ENCODE results near the gene PCDH12. TPM values are rescaled to one million over a fixed set of nuclear protein-coding genes. Genes with fewer than 3 reads are reported as not detected.

PCDH12 gene
- total and polyA plus RNA-seq, 2 donors (not counting 1 experiment from before 2014, with no cell fraction given), result 0.01 TPM; not detected in 1

DNA sequence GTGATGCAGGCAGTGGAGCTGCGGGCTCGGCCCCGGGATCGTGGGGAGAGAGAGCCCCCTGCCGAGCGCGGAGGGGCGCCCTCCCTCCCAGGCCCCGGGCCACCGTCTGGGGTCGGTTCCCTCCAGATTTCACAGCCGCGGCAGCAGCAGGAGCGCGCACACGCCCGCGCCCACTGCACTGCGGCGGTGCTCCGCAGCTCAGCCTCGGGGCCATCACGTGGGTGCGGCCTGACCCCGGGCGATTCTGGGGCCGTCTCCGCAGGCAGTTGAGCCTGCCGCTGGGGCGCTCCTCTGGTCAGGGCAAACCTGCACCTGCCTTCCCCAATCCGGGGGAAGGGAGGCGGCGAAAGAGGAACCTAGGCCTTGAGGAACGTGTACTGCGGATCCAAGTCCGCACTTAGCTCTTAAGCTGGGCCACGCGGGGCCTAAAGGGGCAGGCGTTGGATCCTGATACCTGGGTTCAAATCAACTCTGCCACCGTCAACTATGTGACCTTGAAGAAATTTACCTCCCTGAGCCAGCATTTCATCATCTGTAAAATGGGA, 43.7 kb downstream of the PCDH12 start:
- Mint-ChIP-seq H3K4me3 (peak overlapping the region; percentile 66), H3K4me1 (peaks cover 38% of the 10 kb centered on the region), H3K9me3 (ENCODE audit: insufficient read depth) (no peaks in the 10 kb centered on the region), H3K27ac (no peak overlapping the region), H3K27me3 (peaks cover 8% of the 10 kb centered on the region)
- 2% methylated on average over 39 of the region's 40 CpGs for WGBS (ENCODE audit: insufficient coverage)
- intact Hi-C loops (cut with micrococcal nuclease), result loop anchor here (1.0 kb wide), 1 partner anchor 9 kb away; the partner anchor contains the start of gene DELE1
- H3K9ac ChIP-seq (ENCODE audit: low read length), result peak overlapping the region; percentile 58
- peak; percentile 90 for ATAC-seq (ENCODE audit: low read depth)
- H3K36me3 ChIP-seq (replicated peaks in 1 of 2; ENCODE audit: control extremely low read depth in 1 of 2, control insufficient read depth in 1 of 2, extremely low read depth in 1 of 2, insufficient read depth in 2 of 2, low read length in 1 of 2), result no peaks in the 10 kb centered on the region
- H3K4me3 ChIP-seq (ENCODE audit: control extremely low read depth in 1 of 5, extremely low read depth in 1 of 5, insufficient read depth in 1 of 5, low read depth in 2 of 5, low read length in 4 of 5), result peak overlapping the region; percentile 32 to 56 (median 50)
- H3K4me2 ChIP-seq (replicated peaks; ENCODE audit: low read depth, low read length, poor library complexity, severe bottlenecking), result peak overlapping the region; percentile 77
- H2AFZ ChIP-seq (ENCODE audit: insufficient read depth, low read depth, low read length, poor library complexity, severe bottlenecking), result peak overlapping the region; percentile 88
- ChIA-PET POLR2A (interaction anchor here (1.0 to 1.5 kb wide), 3 partner anchors 9 to 55 kb away, joined by 3 to 4 read pairs (median 4); partner anchors contain the start of genes DELE1 and RNF14), CTCF (interaction anchor here (0.6 to 3.8 kb wide), 12 partner anchors 8 to 249 kb away, joined by 3 to 16 read pairs (median 4); partner anchors contain the start of genes DELE1, PCDH1 and RNF14)
- peak; percentile 70 for DNase-seq
- H4K20me1 ChIP-seq (ENCODE audit: control insufficient read depth, insufficient read depth, low read length, poor library complexity, severe bottlenecking), result no peaks in the 10 kb centered on the region
- peaks cover 0 to 5% (median 3%) of the 10 kb centered on the region in 4 experiments for H3K27me3 ChIP-seq (replicated peaks in 1 of 4; ENCODE audit: control extremely low read depth in 1 of 4, control insufficient read depth in 3 of 4, insufficient read depth in 4 of 4, low read length in 3 of 4)
- no peak overlapping the region for H3K27ac ChIP-seq (ENCODE audit: low read length in 2 of 2)
- H3K79me2 ChIP-seq (ENCODE audit: control insufficient read depth, insufficient read depth, low read length), result no peaks in the 10 kb centered on the region
- H3K4me1 ChIP-seq (ENCODE audit: control insufficient read depth in 2 of 2, insufficient read depth in 2 of 2, low read length in 2 of 2), result peaks cover 24 to 32% of the 10 kb centered on the region in 2 donors
- H3K9me3 ChIP-seq (ENCODE audit: control extremely low read depth in 1 of 3, control insufficient read depth in 2 of 3, insufficient read depth in 1 of 3, low read length in 2 of 3), result no peaks in the 10 kb centered on the region
- TF ChIP-seq EZH2 (IDR thresholded peaks at IDR 0.05; ENCODE audit: borderline replicate concordance, insufficient read depth, low read depth, low read length, poor library complexity, severe bottlenecking), result no peak
- TF ChIP-seq, protein P1, sequence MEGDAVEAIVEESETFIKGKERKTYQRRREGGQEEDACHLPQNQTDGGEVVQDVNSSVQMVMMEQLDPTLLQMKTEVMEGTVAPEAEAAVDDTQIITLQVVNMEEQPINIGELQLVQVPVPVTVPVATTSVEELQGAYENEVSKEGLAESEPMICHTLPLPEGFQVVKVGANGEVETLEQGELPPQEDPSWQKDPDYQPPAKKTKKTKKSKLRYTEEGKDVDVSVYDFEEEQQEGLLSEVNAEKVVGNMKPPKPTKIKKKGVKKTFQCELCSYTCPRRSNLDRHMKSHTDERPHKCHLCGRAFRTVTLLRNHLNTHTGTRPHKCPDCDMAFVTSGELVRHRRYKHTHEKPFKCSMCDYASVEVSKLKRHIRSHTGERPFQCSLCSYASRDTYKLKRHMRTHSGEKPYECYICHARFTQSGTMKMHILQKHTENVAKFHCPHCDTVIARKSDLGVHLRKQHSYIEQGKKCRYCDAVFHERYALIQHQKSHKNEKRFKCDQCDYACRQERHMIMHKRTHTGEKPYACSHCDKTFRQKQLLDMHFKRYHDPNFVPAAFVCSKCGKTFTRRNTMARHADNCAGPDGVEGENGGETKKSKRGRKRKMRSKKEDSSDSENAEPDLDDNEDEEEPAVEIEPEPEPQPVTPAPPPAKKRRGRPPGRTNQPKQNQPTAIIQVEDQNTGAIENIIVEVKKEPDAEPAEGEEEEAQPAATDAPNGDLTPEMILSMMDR (IDR thresholded peaks at IDR 0.05), result peak; percentile 30
